ENCODE results near the gene RAB11A.

GRCh38 chr15:65912235-65912634, 42.9 kb downstream of the RAB11A start:
- TF ChIP-seq CTCF (IDR thresholded peaks at IDR 0.05) (no peak), POLR2A (IDR thresholded peaks at IDR 0.05) (no peak)

All from right lobe of liver (tissue), 4 donors.